Nephron (organoid): ENCODE results near the gene PSMD9.
"Not testable (repeated sequence)": the region's sequence is repeated elsewhere in the genome, so short reads cannot be mapped to it uniquely, and the experiment has no call there.

Experiments
- H3K27ac Mint-ChIP-seq, 3 experiments: 2 replicates each; pipeline ENCODE4 v1.8.0; 2020; ENCODE audit warnings: mixed read lengths in 3 of 3, mild to moderate bottlenecking in 2 of 3, moderate library complexity in 1 of 3
- H3K27me3 Mint-ChIP-seq: 2 replicates; pipeline ENCODE4 v1.8.0; 2021; ENCODE audit warnings: low read depth, mild to moderate bottlenecking, moderate library complexity, mixed read lengths
- H3K36me3 Mint-ChIP-seq: 2 replicates; pipeline ENCODE4 v1.8.0; 2020; ENCODE audit warnings: low read depth, mixed read lengths
- H3K4me1 Mint-ChIP-seq: 2 replicates; pipeline ENCODE4 v1.8.0; 2020; ENCODE audit warnings: mixed read lengths
- H3K4me3 Mint-ChIP-seq, 3 experiments: 2 replicates each; pipeline ENCODE4 v1.8.0; 2020; ENCODE audit warnings: mild to moderate bottlenecking in 3 of 3, mixed read lengths in 3 of 3, moderate library complexity in 2 of 3
- H3K9me3 Mint-ChIP-seq: 2 replicates; pipeline ENCODE4 v1.8.0; 2020; ENCODE audit warnings: mixed read lengths
- CTCF ChIP-seq, 3 experiments: fragments of 200-600 bp; sonication (generic); IDR thresholded peaks; one replicate each; pipeline ENCODE4 v1.5.0; 2021; ENCODE audit warnings: antibody characterized with exemption in 3 of 3; ENCODE audit not compliant: unreplicated experiment in 3 of 3

The PSMD9 gene

GRCh38 chr12:121873216-121873569 is 15.4 kb upstream of the PSMD9 start:
- no peak overlapping the region for H3K4me3 Mint-ChIP-seq
- no peaks in the 10 kb centered on the region for H3K36me3 Mint-ChIP-seq
- peaks cover 8% of the 10 kb centered on the region for H3K4me1 Mint-ChIP-seq
- TF ChIP-seq CTCF (IDR thresholded peaks at IDR 0.05; ENCODE audit: unreplicated experiment in 3 of 3) = no peak
- H3K27ac Mint-ChIP-seq = peak overlapping the region; percentile 94 to 98 (median 94)
- no peaks in the 10 kb centered on the region for H3K27me3 Mint-ChIP-seq
- H3K9me3 Mint-ChIP-seq = no peaks in the 10 kb centered on the region

- Mint-ChIP-seq H3K36me3 (no peaks in the 10 kb centered on the region), H3K27me3 (no peaks in the 10 kb centered on the region), H3K9me3 (no peaks in the 10 kb centered on the region), H3K27ac (peak overlapping the region in 1 of 3 experiments; percentile 80), H3K4me1 (peaks cover 8% of the 10 kb centered on the region), H3K4me3 (no peak overlapping the region)
- TF ChIP-seq CTCF (IDR thresholded peaks at IDR 0.05; ENCODE audit: unreplicated experiment in 3 of 3) = no peak
These were observed 14.5 kb upstream of the PSMD9 start for GRCh38 chr12:121874071-121874470.

- H3K27ac Mint-ChIP-seq = no peak overlapping the region
- H3K27me3 Mint-ChIP-seq = no peaks in the 10 kb centered on the region
- no peaks in the 10 kb centered on the region for H3K9me3 Mint-ChIP-seq
- no peaks in the 10 kb centered on the region for H3K36me3 Mint-ChIP-seq
- TF ChIP-seq CTCF (IDR thresholded peaks at IDR 0.05; ENCODE audit: unreplicated experiment in 3 of 3) = no peak
- no peak overlapping the region for H3K4me3 Mint-ChIP-seq
- peaks cover 8% of the 10 kb centered on the region for H3K4me1 Mint-ChIP-seq
These were observed 13.0 kb upstream of the PSMD9 start for GRCh38 chr12:121875582-121875981.

GRCh38 chr12:121876080-121876447 is 12.5 kb upstream of the PSMD9 start:
- H3K27me3 Mint-ChIP-seq, H3K36me3 Mint-ChIP-seq, H3K4me3 Mint-ChIP-seq, H3K27ac Mint-ChIP-seq, H3K4me1 Mint-ChIP-seq, H3K9me3 Mint-ChIP-seq: not testable (repeated sequence)

GRCh38 chr12:121883315-121883660 is 5.3 kb upstream of the PSMD9 start:
- H3K27me3 Mint-ChIP-seq = peaks cover 9% of the 10 kb centered on the region
- H3K27ac Mint-ChIP-seq = no peak overlapping the region
- H3K9me3 Mint-ChIP-seq = no peaks in the 10 kb centered on the region
- no peak for TF ChIP-seq CTCF (IDR thresholded peaks at IDR 0.05; ENCODE audit: unreplicated experiment in 3 of 3)
- peaks cover 2% of the 10 kb centered on the region for H3K4me1 Mint-ChIP-seq
- H3K4me3 Mint-ChIP-seq = no peak overlapping the region
- H3K36me3 Mint-ChIP-seq = no peaks in the 10 kb centered on the region

GRCh38 chr12:121885129-121885528 is 3.5 kb upstream of the PSMD9 start:
- H3K4me3 Mint-ChIP-seq, H3K27ac Mint-ChIP-seq, H3K36me3 Mint-ChIP-seq, H3K9me3 Mint-ChIP-seq, H3K27me3 Mint-ChIP-seq: not testable (repeated sequence)
- peaks cover 18% of the 10 kb centered on the region for H3K4me1 Mint-ChIP-seq

- H3K4me1 Mint-ChIP-seq = peaks cover 22% of the 10 kb centered on the region
- H3K9me3 Mint-ChIP-seq = no peaks in the 10 kb centered on the region
- peaks cover 9% of the 10 kb centered on the region for H3K27me3 Mint-ChIP-seq
- no peak for TF ChIP-seq CTCF (IDR thresholded peaks at IDR 0.05; ENCODE audit: unreplicated experiment in 3 of 3)
- peaks cover 7% of the 10 kb centered on the region for H3K36me3 Mint-ChIP-seq
- peak overlapping the region; percentile 96 to 99 (median 97) for H3K27ac Mint-ChIP-seq
- peak overlapping the region; percentile 96 to 100 (median 100) for H3K4me3 Mint-ChIP-seq
These were observed 510 bp upstream of the PSMD9 start for GRCh38 chr12:121888083-121888477.
